Peyer's patch (tissue), 4 donors: ENCODE data around the gene FIBP.

Source experiments
- POLR2A ChIP-seq, 2 donors: fragments of 450-650 bp; IDR thresholded peaks; one replicate each; pipeline ENCODE4 v1.5.1; 2017; ENCODE audit warnings: antibody characterized with exemption in 2 of 2, mild to moderate bottlenecking in 2 of 2, moderate library complexity in 2 of 2
- TF ChIP-seq, protein P1 (sequence below), 6 experiments: fragments of 450-650 bp in 4 of 6; fragments of 200-600 bp in 2 of 6; sonication (generic) in 1 of 6; IDR thresholded peaks; one replicate each; pipeline ENCODE4 v1.5.1; 2017 to 2019; ENCODE audit warnings: antibody characterized with exemption in 6 of 6, mild to moderate bottlenecking in 3 of 6, moderate library complexity in 1 of 6

DNA sequence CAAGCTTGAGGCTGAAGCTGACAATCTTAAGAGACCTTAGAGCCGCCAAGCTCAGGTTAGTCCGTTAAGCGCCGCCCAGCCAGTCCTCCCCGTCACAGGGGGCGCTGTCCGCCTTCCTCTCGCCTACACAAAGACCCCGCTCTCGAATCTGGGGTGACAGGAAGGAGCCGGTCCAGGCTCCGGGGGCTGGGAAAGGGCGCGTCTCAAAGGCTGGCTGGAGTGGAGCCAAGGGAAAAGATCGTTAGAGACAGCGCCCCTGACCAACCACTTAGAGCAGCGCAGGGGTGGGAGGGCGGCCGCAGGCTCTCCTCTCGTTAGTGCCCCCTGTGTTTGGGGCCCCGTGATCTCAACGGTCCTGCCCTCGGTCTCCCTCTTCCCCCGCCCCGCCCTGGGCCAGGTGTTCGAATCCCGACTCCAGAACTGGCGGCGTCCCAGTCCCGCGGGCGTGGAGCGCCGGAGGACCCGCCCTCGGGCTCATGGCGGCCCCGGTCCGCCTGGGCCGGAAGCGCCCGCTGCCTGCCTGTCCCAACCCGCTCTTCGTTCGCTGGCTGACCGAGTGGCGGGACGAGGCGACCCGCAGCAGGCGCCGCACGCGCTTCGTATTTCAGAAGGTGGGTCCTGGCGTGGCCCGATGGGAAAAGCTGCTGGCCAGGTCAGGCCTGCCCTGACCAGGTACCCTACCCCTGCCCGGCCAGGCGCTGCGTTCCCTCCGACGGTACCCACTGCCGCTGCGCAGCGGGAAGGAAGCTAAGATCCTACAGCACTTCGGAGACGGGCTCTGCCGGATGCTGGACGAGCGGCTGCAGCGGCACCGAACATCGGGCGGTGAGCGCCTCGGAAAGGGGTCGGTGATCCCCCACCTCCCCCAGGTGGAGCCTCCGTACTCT lies 27.8 kb downstream of the FIBP start, which contains the start of gene MUS81:
- TF ChIP-seq, protein P1, sequence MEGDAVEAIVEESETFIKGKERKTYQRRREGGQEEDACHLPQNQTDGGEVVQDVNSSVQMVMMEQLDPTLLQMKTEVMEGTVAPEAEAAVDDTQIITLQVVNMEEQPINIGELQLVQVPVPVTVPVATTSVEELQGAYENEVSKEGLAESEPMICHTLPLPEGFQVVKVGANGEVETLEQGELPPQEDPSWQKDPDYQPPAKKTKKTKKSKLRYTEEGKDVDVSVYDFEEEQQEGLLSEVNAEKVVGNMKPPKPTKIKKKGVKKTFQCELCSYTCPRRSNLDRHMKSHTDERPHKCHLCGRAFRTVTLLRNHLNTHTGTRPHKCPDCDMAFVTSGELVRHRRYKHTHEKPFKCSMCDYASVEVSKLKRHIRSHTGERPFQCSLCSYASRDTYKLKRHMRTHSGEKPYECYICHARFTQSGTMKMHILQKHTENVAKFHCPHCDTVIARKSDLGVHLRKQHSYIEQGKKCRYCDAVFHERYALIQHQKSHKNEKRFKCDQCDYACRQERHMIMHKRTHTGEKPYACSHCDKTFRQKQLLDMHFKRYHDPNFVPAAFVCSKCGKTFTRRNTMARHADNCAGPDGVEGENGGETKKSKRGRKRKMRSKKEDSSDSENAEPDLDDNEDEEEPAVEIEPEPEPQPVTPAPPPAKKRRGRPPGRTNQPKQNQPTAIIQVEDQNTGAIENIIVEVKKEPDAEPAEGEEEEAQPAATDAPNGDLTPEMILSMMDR (IDR thresholded peaks at IDR 0.05), result peak; percentile 88 to 96 (median 93)
- TF ChIP-seq POLR2A (IDR thresholded peaks at IDR 0.05), result peak; percentile 77 to 88
